Measurements from ENCODE around the gene GSTM4.
"Not testable (repeated sequence)": the region's sequence is repeated elsewhere in the genome, so short reads cannot be mapped to it uniquely, and the experiment has no call there.

DNA sequence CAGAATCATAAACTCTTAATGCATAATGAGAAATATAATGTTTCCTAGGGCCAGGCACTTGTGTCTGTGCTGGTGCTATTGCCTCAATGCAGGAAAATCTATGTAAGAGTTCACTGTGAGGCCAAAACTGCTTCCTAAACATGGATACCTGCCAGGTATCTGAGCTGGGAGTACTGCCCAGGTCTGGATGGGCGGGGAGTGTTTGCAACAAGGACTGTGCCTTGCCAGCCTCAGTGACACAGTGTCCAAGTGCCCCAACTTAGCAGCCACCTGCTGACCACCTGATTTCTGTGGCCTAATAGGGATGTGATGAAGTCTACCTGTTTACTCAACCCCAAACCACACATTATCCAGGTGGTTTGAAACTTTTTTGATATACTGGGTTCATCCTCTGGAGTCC is 29.5 kb downstream of the GSTM4 start:
- TF ChIP-seq, protein P1, sequence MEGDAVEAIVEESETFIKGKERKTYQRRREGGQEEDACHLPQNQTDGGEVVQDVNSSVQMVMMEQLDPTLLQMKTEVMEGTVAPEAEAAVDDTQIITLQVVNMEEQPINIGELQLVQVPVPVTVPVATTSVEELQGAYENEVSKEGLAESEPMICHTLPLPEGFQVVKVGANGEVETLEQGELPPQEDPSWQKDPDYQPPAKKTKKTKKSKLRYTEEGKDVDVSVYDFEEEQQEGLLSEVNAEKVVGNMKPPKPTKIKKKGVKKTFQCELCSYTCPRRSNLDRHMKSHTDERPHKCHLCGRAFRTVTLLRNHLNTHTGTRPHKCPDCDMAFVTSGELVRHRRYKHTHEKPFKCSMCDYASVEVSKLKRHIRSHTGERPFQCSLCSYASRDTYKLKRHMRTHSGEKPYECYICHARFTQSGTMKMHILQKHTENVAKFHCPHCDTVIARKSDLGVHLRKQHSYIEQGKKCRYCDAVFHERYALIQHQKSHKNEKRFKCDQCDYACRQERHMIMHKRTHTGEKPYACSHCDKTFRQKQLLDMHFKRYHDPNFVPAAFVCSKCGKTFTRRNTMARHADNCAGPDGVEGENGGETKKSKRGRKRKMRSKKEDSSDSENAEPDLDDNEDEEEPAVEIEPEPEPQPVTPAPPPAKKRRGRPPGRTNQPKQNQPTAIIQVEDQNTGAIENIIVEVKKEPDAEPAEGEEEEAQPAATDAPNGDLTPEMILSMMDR (IDR thresholded peaks at IDR 0.05): not testable (repeated sequence)
- not testable (repeated sequence) for TF ChIP-seq POLR2A (IDR thresholded peaks at IDR 0.05)

Data from thyroid gland (tissue), 4 donors.